PFSK-1 (cell line): ENCODE results near the gene ECM1.

Source experiments
- POLR2AphosphoS5 ChIP-seq: IDR thresholded peaks from 2 replicates; pipeline ENCODE4 v1.6.1; 2012; ENCODE audit warnings: low read depth, mild to moderate bottlenecking, control low read depth, low read length, moderate library complexity
- SIN3A ChIP-seq: IDR thresholded peaks from 2 replicates; pipeline ENCODE4 v1.6.1; 2012; ENCODE audit warnings: mild to moderate bottlenecking, low read length, moderate library complexity, borderline replicate concordance; ENCODE audit not compliant: insufficient read depth
- TAF1 ChIP-seq: IDR thresholded peaks from 2 replicates; pipeline ENCODE4 v1.6.1; 2012; ENCODE audit warnings: low read length, control low read depth, borderline replicate concordance; ENCODE audit not compliant: insufficient read depth
- TF ChIP-seq, protein P1 (sequence below), 2 experiments: IDR thresholded peaks; 2 replicates each; pipeline versions ENCODE4 v1.6.1 to v1.8.0; 2011 to 2012; ENCODE audit warnings: low read depth in 2 of 2, low read length in 2 of 2, control low read depth in 1 of 2, inconsistent platforms in 1 of 2, mild to moderate bottlenecking in 1 of 2, moderate library complexity in 1 of 2; ENCODE audit not compliant: insufficient read depth in 1 of 2

DNA sequence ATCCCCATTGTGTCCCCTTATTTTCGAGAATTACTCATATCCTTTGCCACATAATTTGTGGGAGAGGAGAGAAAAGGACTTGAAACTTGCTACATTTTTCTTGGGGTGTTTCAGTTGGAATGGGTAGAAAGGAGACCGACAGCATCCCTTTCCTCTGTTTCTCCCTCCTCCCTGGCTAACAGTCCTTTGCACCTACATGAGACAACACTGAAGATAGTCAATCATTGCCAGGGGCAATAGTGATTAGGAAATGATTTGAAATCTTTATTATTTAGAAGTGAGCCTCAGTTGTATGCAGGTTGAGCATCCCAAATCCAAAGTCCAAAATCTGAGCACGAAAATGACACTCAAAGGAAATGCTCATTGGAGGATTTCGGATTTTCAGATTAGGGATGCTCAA is 28.5 kb upstream of the ECM1 start:
- TF ChIP-seq SIN3A (no peak), TAF1 (no peak), POLR2AphosphoS5 (no peak)
- TF ChIP-seq, protein P1, sequence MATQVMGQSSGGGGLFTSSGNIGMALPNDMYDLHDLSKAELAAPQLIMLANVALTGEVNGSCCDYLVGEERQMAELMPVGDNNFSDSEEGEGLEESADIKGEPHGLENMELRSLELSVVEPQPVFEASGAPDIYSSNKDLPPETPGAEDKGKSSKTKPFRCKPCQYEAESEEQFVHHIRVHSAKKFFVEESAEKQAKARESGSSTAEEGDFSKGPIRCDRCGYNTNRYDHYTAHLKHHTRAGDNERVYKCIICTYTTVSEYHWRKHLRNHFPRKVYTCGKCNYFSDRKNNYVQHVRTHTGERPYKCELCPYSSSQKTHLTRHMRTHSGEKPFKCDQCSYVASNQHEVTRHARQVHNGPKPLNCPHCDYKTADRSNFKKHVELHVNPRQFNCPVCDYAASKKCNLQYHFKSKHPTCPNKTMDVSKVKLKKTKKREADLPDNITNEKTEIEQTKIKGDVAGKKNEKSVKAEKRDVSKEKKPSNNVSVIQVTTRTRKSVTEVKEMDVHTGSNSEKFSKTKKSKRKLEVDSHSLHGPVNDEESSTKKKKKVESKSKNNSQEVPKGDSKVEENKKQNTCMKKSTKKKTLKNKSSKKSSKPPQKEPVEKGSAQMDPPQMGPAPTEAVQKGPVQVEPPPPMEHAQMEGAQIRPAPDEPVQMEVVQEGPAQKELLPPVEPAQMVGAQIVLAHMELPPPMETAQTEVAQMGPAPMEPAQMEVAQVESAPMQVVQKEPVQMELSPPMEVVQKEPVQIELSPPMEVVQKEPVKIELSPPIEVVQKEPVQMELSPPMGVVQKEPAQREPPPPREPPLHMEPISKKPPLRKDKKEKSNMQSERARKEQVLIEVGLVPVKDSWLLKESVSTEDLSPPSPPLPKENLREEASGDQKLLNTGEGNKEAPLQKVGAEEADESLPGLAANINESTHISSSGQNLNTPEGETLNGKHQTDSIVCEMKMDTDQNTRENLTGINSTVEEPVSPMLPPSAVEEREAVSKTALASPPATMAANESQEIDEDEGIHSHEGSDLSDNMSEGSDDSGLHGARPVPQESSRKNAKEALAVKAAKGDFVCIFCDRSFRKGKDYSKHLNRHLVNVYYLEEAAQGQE (IDR thresholded peaks at IDR 0.05; ENCODE audit: insufficient read depth in 1 of 2, low read depth in 2 of 2, low read length in 2 of 2): no peak
